ENCODE results near the gene CDKN1C.

- TF ChIP-seq CTCF (conservative IDR thresholded peaks at IDR 0.05; ENCODE audit: low read depth, low read length) (no peak), EZH2 (IDR thresholded peaks at IDR 0.05; ENCODE audit: borderline replicate concordance, low read depth, low read length, poor library complexity, severe bottlenecking) (no peak)
These were observed 25.9 kb downstream of the CDKN1C start for GRCh38 chr11:2859699-2860037.
